GM12891 (cell line): ENCODE measurements around the gene ATF5.

Experiments
- POLR2A ChIP-seq: IDR thresholded peaks from 2 replicates; pipeline ENCODE4 v1.6.1; 2011; ENCODE audit warnings: low read depth, low read length, control low read depth
- POLR2AphosphoS5 ChIP-seq: IDR thresholded peaks from 2 replicates; pipeline ENCODE4 v1.6.1; 2011; ENCODE audit warnings: low read depth, low read length, control low read depth
- TAF1 ChIP-seq: IDR thresholded peaks from 2 replicates; pipeline ENCODE4 v1.6.1; 2011; ENCODE audit warnings: low read depth, low read length, control low read depth

DNA sequence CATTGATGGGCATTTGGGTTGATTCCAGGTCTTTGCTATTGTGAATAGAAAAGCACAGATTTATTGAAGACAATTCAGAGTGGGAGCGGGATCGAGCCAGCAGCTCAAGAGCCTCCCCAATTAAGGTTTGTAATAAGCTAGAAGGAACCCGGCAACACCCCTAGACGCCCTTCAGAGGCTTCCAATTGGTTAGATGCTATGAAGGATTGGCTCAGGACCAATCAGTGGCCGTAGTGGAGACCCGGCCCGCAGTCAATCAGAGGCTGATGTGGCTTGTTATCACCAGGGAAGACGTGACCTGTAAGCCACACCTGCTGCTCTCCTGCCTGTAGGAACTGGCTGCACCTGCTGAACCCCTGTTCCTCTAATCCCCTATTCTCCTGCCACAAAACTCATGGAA is 17.4 kb downstream of the ATF5 start:
- no peak for TF ChIP-seq POLR2A
- no peak for TF ChIP-seq TAF1
- TF ChIP-seq POLR2AphosphoS5: no peak
